Activated CD4-positive, alpha-beta T cell treated with anti-CD3 and anti-CD28 coated beads for 36 hours (primary cell): ENCODE data around the gene ERI3. TPM values are rescaled to one million over a fixed set of nuclear protein-coding genes. Genes with fewer than 3 reads are reported as not detected.

ENCODE experiments used
- ATAC-seq: fragments of 200-7000 bp; cut with Tn5 transposase; one replicate; pipeline ENCODE4 v1.10.0; 2021; ENCODE audit warnings: mild to moderate bottlenecking, moderate library complexity
- CTCF ChIA-PET: fragments of 350-600 bp; sonication (Branson Sonifier 250); formaldehyde crosslinking; loops from one replicate; lab custom pipeline; 2021; ENCODE audit warnings: antibody characterized with exemption; lab: Charles Lee
- POLR2A ChIA-PET: fragments of 350-600 bp; sonication (Branson Sonifier 250); formaldehyde crosslinking; loops from one replicate; lab custom pipeline; 2021; ENCODE audit warnings: antibody characterized with exemption, inconsistent platforms; lab: Charles Lee
- DNase-seq: peaks from one replicate; pipeline ENCODE4 v3.0.0-alpha.2; 2020
- H3K27ac Mint-ChIP-seq: one replicate; pipeline ENCODE4 v1.8.0; 2021; ENCODE audit warnings: mixed read lengths
- H3K27me3 Mint-ChIP-seq: one replicate; pipeline ENCODE4 v1.8.0; 2021; ENCODE audit warnings: mixed read lengths
- H3K36me3 Mint-ChIP-seq: one replicate; pipeline ENCODE4 v1.8.0; 2021; ENCODE audit warnings: low read depth, mixed read lengths
- H3K4me1 Mint-ChIP-seq: one replicate; pipeline ENCODE4 v1.8.0; 2021; ENCODE audit warnings: mixed read lengths
- H3K4me3 Mint-ChIP-seq: one replicate; pipeline ENCODE4 v1.8.0; 2021; ENCODE audit warnings: mild to moderate bottlenecking, moderate library complexity, mixed read lengths
- H3K9me3 Mint-ChIP-seq: one replicate; pipeline ENCODE4 v1.8.0; 2021; ENCODE audit warnings: low read depth, mixed read lengths
- intact Hi-C, 2 experiments: fragments of 100-400 bp; cut with DNase I in 1 of 2; cut with micrococcal nuclease in 1 of 2; formaldehyde crosslinking; loops; one replicate each; pipeline versions ENCODE4 v1.14.2 to v1.15.1; 2022 to 2024; cut with DNase I, micrococcal nuclease
- total RNA-seq, 2 experiments: library from RNA; stranded (reverse); gene quantifications; one replicate each; pipeline ENCODE4 v1.2.3, GENCODE V29; 2021

Gene ERI3
- total RNA-seq, 2 experiments from 2014 or later, result 36.7 to 41.3 TPM

GRCh38 chr1:44281962-44282703 lies 72.9 kb downstream of the ERI3 start:
- ChIA-PET POLR2A (interaction anchor here (0.7 kb wide), 1 partner anchor 341 kb away, joined by 4 read pairs; no protein-coding TSS in a partner anchor), CTCF (interaction anchor here (0.5 to 0.6 kb wide), 2 partner anchors 326 to 409 kb away, joined by 3 read pairs; no protein-coding TSS in a partner anchor)
- Mint-ChIP-seq H3K4me3 (no peak overlapping the region), H3K27me3 (no peaks in the 10 kb centered on the region), H3K9me3 (no peaks in the 10 kb centered on the region), H3K27ac (no peak overlapping the region), H3K36me3 (peaks cover 11% of the 10 kb centered on the region), H3K4me1 (no peaks in the 10 kb centered on the region)
- ATAC-seq (no peak), DNase-seq (no peak)
- intact Hi-C loops, result no loop called here

- intact Hi-C loops, result no loop called here
- Mint-ChIP-seq H3K4me1 (peaks cover 19% of the 10 kb centered on the region), H3K27me3 (no peaks in the 10 kb centered on the region), H3K36me3 (peaks cover 4% of the 10 kb centered on the region), H3K4me3 (no peak overlapping the region), H3K27ac (no peak overlapping the region), H3K9me3 (no peaks in the 10 kb centered on the region)
- ATAC-seq (no peak), DNase-seq (no peak)
- ChIA-PET CTCF (interaction anchor here (0.6 to 0.7 kb wide), 2 partner anchors 37 to 172 kb away, joined by 3 to 4 read pairs; no protein-coding TSS in a partner anchor), POLR2A (interaction anchor here (0.6 kb wide), 1 partner anchor 71 kb away, joined by 5 read pairs; no protein-coding TSS in a partner anchor)
Measured at GRCh38 chr1:44276901-44277300, 78.2 kb downstream of the ERI3 start.

GRCh38 chr1:44275991-44276405 lies 79.1 kb downstream of the ERI3 start:
- ATAC-seq, result no peak

GRCh38 chr1:44275296-44275962 lies 79.6 kb downstream of the ERI3 start:
- intact Hi-C loops, result no loop called here
- ATAC-seq (no peak), DNase-seq (no peak)
- ChIA-PET CTCF (interaction anchor here (0.6 kb wide), 1 partner anchor 1947 kb away, joined by 3 read pairs; no protein-coding TSS in a partner anchor), POLR2A (interaction anchor here (0.6 kb wide), 1 partner anchor 257 kb away, joined by 3 read pairs; no protein-coding TSS in a partner anchor)
- Mint-ChIP-seq H3K27ac (no peak overlapping the region), H3K9me3 (no peaks in the 10 kb centered on the region), H3K36me3 (peaks cover 5% of the 10 kb centered on the region), H3K4me1 (peaks cover 19% of the 10 kb centered on the region), H3K4me3 (no peak overlapping the region), H3K27me3 (no peaks in the 10 kb centered on the region)

More at GRCh38 chr1:44275991-44276405, 79.1 kb downstream of the ERI3 start:
- intact Hi-C loops, result no loop called here
- CTCF ChIA-PET, result no interaction called here
- H3K4me3 Mint-ChIP-seq, result no peak overlapping the region
- no peaks in the 10 kb centered on the region for H3K9me3 Mint-ChIP-seq
- POLR2A ChIA-PET, result no interaction called here
- no peak for DNase-seq
- H3K36me3 Mint-ChIP-seq, result peaks cover 5% of the 10 kb centered on the region
- H3K27me3 Mint-ChIP-seq, result no peaks in the 10 kb centered on the region
- peaks cover 19% of the 10 kb centered on the region for H3K4me1 Mint-ChIP-seq
- H3K27ac Mint-ChIP-seq, result no peak overlapping the region

GRCh38 chr1:44273560-44274350 lies 81.3 kb downstream of the ERI3 start:
- Mint-ChIP-seq H3K4me1 (peaks cover 23% of the 10 kb centered on the region), H3K36me3 (peaks cover 5% of the 10 kb centered on the region), H3K9me3 (no peaks in the 10 kb centered on the region), H3K27me3 (no peaks in the 10 kb centered on the region), H3K4me3 (no peak overlapping the region), H3K27ac (no peak overlapping the region)
- ATAC-seq, result no peak
- ChIA-PET CTCF (interaction anchor here (0.8 kb wide), 1 partner anchor 59 kb away, joined by 3 read pairs; no protein-coding TSS in a partner anchor), POLR2A (no interaction called here)
- intact Hi-C loops, result no loop called here
- no peak for DNase-seq

- POLR2A ChIA-PET, result no interaction called here
- no peak for DNase-seq
- CTCF ChIA-PET, result no interaction called here
- Mint-ChIP-seq H3K4me1 (peaks cover 23% of the 10 kb centered on the region), H3K9me3 (no peaks in the 10 kb centered on the region), H3K27ac (no peak overlapping the region), H3K27me3 (no peaks in the 10 kb centered on the region), H3K36me3 (peaks cover 5% of the 10 kb centered on the region), H3K4me3 (no peak overlapping the region)
- ATAC-seq, result no peak
- intact Hi-C loops, result no loop called here
Measured at GRCh38 chr1:44272992-44273391, 82.1 kb downstream of the ERI3 start.

GRCh38 chr1:44271646-44272045 lies 83.4 kb downstream of the ERI3 start:
- H3K27ac Mint-ChIP-seq, result no peak overlapping the region
- ChIA-PET POLR2A (no interaction called here), CTCF (interaction anchor here (0.6 kb wide), 2 partner anchors 146 to 1631 kb away, joined by 3 to 5 read pairs; no protein-coding TSS in a partner anchor)
- no peak overlapping the region for H3K4me3 Mint-ChIP-seq
- no peaks in the 10 kb centered on the region for H3K27me3 Mint-ChIP-seq
- intact Hi-C loops, result no loop called here
- H3K4me1 Mint-ChIP-seq, result peaks cover 23% of the 10 kb centered on the region
- no peak for ATAC-seq
- H3K9me3 Mint-ChIP-seq, result no peaks in the 10 kb centered on the region
- H3K36me3 Mint-ChIP-seq, result peaks cover 5% of the 10 kb centered on the region
- DNase-seq, result no peak

GRCh38 chr1:44270686-44271628 lies 84.1 kb downstream of the ERI3 start:
- no peak overlapping the region for H3K27ac Mint-ChIP-seq

GRCh38 chr1:44268054-44268453 lies 87.0 kb downstream of the ERI3 start:
- intact Hi-C loops, result no loop called here
- no peaks in the 10 kb centered on the region for H3K27me3 Mint-ChIP-seq
- H3K36me3 Mint-ChIP-seq, result peaks cover 2% of the 10 kb centered on the region
- H3K4me3 Mint-ChIP-seq, result no peak overlapping the region
- ChIA-PET POLR2A (no interaction called here), CTCF (interaction anchor here (1.0 kb wide), 1 partner anchor 48 kb away, joined by 3 read pairs; no protein-coding TSS in a partner anchor)
- ATAC-seq, result no peak
- DNase-seq, result no peak
- peaks cover 17% of the 10 kb centered on the region for H3K4me1 Mint-ChIP-seq
- no peaks in the 10 kb centered on the region for H3K9me3 Mint-ChIP-seq
- no peak overlapping the region for H3K27ac Mint-ChIP-seq

More at GRCh38 chr1:44270686-44271628, 84.1 kb downstream of the ERI3 start:
- Mint-ChIP-seq H3K36me3 (peaks cover 5% of the 10 kb centered on the region), H3K9me3 (no peaks in the 10 kb centered on the region), H3K4me3 (no peak overlapping the region), H3K4me1 (peaks cover 26% of the 10 kb centered on the region), H3K27me3 (no peaks in the 10 kb centered on the region)
- no peak for DNase-seq
- ChIA-PET CTCF (interaction anchor here (0.8 kb wide), 1 partner anchor 49 kb away, joined by 3 read pairs; no protein-coding TSS in a partner anchor), POLR2A (no interaction called here)
- intact Hi-C loops, result no loop called here
- ATAC-seq, result no peak

GRCh38 chr1:44267438-44267837 lies 87.6 kb downstream of the ERI3 start:
- ATAC-seq, result no peak
- H3K27ac Mint-ChIP-seq, result no peak overlapping the region
- ChIA-PET POLR2A (no interaction called here), CTCF (interaction anchor here (0.8 to 1.0 kb wide), 2 partner anchors 49 to 767 kb away, joined by 3 read pairs; no protein-coding TSS in a partner anchor)
- H3K9me3 Mint-ChIP-seq, result no peaks in the 10 kb centered on the region
- DNase-seq, result no peak
- peaks cover 2% of the 10 kb centered on the region for H3K36me3 Mint-ChIP-seq
- intact Hi-C loops, result no loop called here
- H3K27me3 Mint-ChIP-seq, result no peaks in the 10 kb centered on the region
- H3K4me3 Mint-ChIP-seq, result no peak overlapping the region
- H3K4me1 Mint-ChIP-seq, result peaks cover 17% of the 10 kb centered on the region
